Measurements from ENCODE around the gene IRAK2.

IRAK2 gene

GRCh38 chr3:10224794-10225665, 60.3 kb downstream of the IRAK2 start:
- peak overlapping the region; percentile 95 for H3K27ac ChIP-seq (ENCODE audit: low read depth, low read length, poor library complexity, severe bottlenecking)
- no peaks in the 10 kb centered on the region for H3K9me2 ChIP-seq (ENCODE audit: low read depth, low read length)
- H2AFZ ChIP-seq (ENCODE audit: low read length), result no peak overlapping the region

GRCh38 chr3:10226293-10226692, 61.6 kb downstream of the IRAK2 start:
- Histone ChIP-seq H3F3A (ENCODE audit: insufficient read depth, low read length) (peaks cover 5% of the 10 kb centered on the region; the same call in 1 of the 2 replicates), H3K9me3 (ENCODE audit: low read length) (no peaks in the 10 kb centered on the region), H3K4me2 (ENCODE audit: low read length) (peak overlapping the region; percentile 58), H3K27me3 (ENCODE audit: insufficient read depth, low read length) (no peaks in the 10 kb centered on the region), H3K4me1 (ENCODE audit: insufficient read depth, low read length, severe bottlenecking) (peaks cover 40% of the 10 kb centered on the region), H3K79me2 (ENCODE audit: insufficient read depth, low read length) (no peaks in the 10 kb centered on the region), H3K9me2 (ENCODE audit: low read depth, low read length) (no peaks in the 10 kb centered on the region), H3K36me3 (ENCODE audit: insufficient read depth, low read length) (peaks cover 52% of the 10 kb centered on the region), H4K20me1 (ENCODE audit: insufficient read depth, low read length) (no peaks in the 10 kb centered on the region), H3K27ac (ENCODE audit: low read depth, low read length, poor library complexity, severe bottlenecking) (peak overlapping the region; percentile 95), H2AFZ (ENCODE audit: low read length) (no peak overlapping the region), H3K9ac (ENCODE audit: low read length) (peak overlapping the region; percentile 29; the same call in 1 of the 2 replicates), H3K4me3 (ENCODE audit: low read depth, low read length, poor library complexity, severe bottlenecking) (peak overlapping the region; percentile 47)
- no peak for TF ChIP-seq EZH2 (IDR thresholded peaks at IDR 0.05; ENCODE audit: borderline replicate concordance, low read length)
- TF ChIP-seq, protein P1, sequence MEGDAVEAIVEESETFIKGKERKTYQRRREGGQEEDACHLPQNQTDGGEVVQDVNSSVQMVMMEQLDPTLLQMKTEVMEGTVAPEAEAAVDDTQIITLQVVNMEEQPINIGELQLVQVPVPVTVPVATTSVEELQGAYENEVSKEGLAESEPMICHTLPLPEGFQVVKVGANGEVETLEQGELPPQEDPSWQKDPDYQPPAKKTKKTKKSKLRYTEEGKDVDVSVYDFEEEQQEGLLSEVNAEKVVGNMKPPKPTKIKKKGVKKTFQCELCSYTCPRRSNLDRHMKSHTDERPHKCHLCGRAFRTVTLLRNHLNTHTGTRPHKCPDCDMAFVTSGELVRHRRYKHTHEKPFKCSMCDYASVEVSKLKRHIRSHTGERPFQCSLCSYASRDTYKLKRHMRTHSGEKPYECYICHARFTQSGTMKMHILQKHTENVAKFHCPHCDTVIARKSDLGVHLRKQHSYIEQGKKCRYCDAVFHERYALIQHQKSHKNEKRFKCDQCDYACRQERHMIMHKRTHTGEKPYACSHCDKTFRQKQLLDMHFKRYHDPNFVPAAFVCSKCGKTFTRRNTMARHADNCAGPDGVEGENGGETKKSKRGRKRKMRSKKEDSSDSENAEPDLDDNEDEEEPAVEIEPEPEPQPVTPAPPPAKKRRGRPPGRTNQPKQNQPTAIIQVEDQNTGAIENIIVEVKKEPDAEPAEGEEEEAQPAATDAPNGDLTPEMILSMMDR (IDR thresholded peaks at IDR 0.05; ENCODE audit: low read length), result no peak

More at GRCh38 chr3:10224794-10225665, 60.3 kb downstream of the IRAK2 start:
- Histone ChIP-seq H3K4me3 (ENCODE audit: low read depth, low read length, poor library complexity, severe bottlenecking) (peak overlapping the region; percentile 47), H3K9me3 (ENCODE audit: low read length) (no peaks in the 10 kb centered on the region), H3K9ac (ENCODE audit: low read length) (peak overlapping the region; percentile 29; the same call in 1 of the 2 replicates), H3K36me3 (ENCODE audit: insufficient read depth, low read length) (peaks cover 52% of the 10 kb centered on the region), H3K27me3 (ENCODE audit: insufficient read depth, low read length) (no peaks in the 10 kb centered on the region), H3F3A (ENCODE audit: insufficient read depth, low read length) (peaks cover 5% of the 10 kb centered on the region; the same call in 1 of the 2 replicates), H3K4me1 (ENCODE audit: insufficient read depth, low read length, severe bottlenecking) (peaks cover 50% of the 10 kb centered on the region), H4K20me1 (ENCODE audit: insufficient read depth, low read length) (no peaks in the 10 kb centered on the region), H3K79me2 (ENCODE audit: insufficient read depth, low read length) (no peaks in the 10 kb centered on the region), H3K4me2 (ENCODE audit: low read length) (peak overlapping the region; percentile 58)
- TF ChIP-seq, protein P1 (IDR thresholded peaks at IDR 0.05; ENCODE audit: low read length), result peak; percentile 93
- TF ChIP-seq EZH2 (IDR thresholded peaks at IDR 0.05; ENCODE audit: borderline replicate concordance, low read length), result no peak

- H3K27ac ChIP-seq (ENCODE audit: low read depth, low read length, poor library complexity, severe bottlenecking), result peak overlapping the region; percentile 20
- peaks cover 36% of the 10 kb centered on the region for H3K4me1 ChIP-seq (ENCODE audit: insufficient read depth, low read length, severe bottlenecking)
- H3F3A ChIP-seq (ENCODE audit: insufficient read depth, low read length), result peaks cover 5% of the 10 kb centered on the region; the same call in 1 of the 2 replicates
- no peaks in the 10 kb centered on the region for H3K79me2 ChIP-seq (ENCODE audit: insufficient read depth, low read length)
- no peaks in the 10 kb centered on the region for H3K9me2 ChIP-seq (ENCODE audit: low read depth, low read length)
- H4K20me1 ChIP-seq (ENCODE audit: insufficient read depth, low read length), result no peaks in the 10 kb centered on the region
- H3K36me3 ChIP-seq (ENCODE audit: insufficient read depth, low read length), result peaks cover 39% of the 10 kb centered on the region
- no peak overlapping the region for H3K9ac ChIP-seq (ENCODE audit: low read length)
- H3K9me3 ChIP-seq (ENCODE audit: low read length), result no peaks in the 10 kb centered on the region
- TF ChIP-seq EZH2 (IDR thresholded peaks at IDR 0.05; ENCODE audit: borderline replicate concordance, low read length), result no peak
- TF ChIP-seq, protein P1 (IDR thresholded peaks at IDR 0.05; ENCODE audit: low read length), result no peak
- H3K4me3 ChIP-seq (ENCODE audit: low read depth, low read length, poor library complexity, severe bottlenecking), result no peak overlapping the region
- no peaks in the 10 kb centered on the region for H3K27me3 ChIP-seq (ENCODE audit: insufficient read depth, low read length)
- no peak overlapping the region for H2AFZ ChIP-seq (ENCODE audit: low read length)
- no peak overlapping the region for H3K4me2 ChIP-seq (ENCODE audit: low read length)
Measured at GRCh38 chr3:10228248-10228950, 63.7 kb downstream of the IRAK2 start.

Measured in OCI-LY1 (cell line).